Psoas muscle (tissue), 8 donors: Measurements from ENCODE around the gene PPP1R2. TPM values are rescaled to one million over a fixed set of nuclear protein-coding genes. Genes with fewer than 3 reads are reported as not detected.
"Not testable (repeated sequence)": the region's sequence is repeated elsewhere in the genome, so short reads cannot be mapped to it uniquely, and the experiment has no call there.

Source experiments
- ATAC-seq, 4 donors: fragments of 200-7000 bp; cut with Tn5 transposase; one replicate each; pipeline ENCODE4 v1.9.1; 2020; ENCODE audit warnings: moderate library complexity in 3 of 4, mild to moderate bottlenecking in 2 of 4
- DNase-seq, 2 donors: peaks; one replicate each; pipeline ENCODE4 v3.0.0-alpha.2; 2020
- H3K27ac ChIP-seq: fragments of 200-600 bp; one replicate; pipeline ENCODE4 v1.8.0; 2022
- H3K27me3 ChIP-seq, 3 donors: fragments of 200-600 bp in 1 of 3; one replicate each; pipeline versions ENCODE4 v1.6.1 to v1.8.0; 2013 to 2022; ENCODE audit warnings: low read length in 2 of 3, mild to moderate bottlenecking in 2 of 3, moderate library complexity in 1 of 3; ENCODE audit not compliant: insufficient read depth in 3 of 3
- H3K36me3 ChIP-seq, 2 donors: fragments of 200-600 bp in 1 of 2; one replicate each; pipeline versions ENCODE4 v1.6.1 to v1.8.0; 2013 to 2022; ENCODE audit warnings: low read depth in 1 of 2, mild to moderate bottlenecking in 1 of 2, moderate library complexity in 1 of 2; ENCODE audit not compliant: insufficient read depth in 1 of 2
- H3K4me1 ChIP-seq: fragments of 200-600 bp; one replicate; pipeline ENCODE4 v1.8.0; 2022
- H3K4me3 ChIP-seq: fragments of 200-600 bp; one replicate; pipeline ENCODE4 v1.8.0; 2022; ENCODE audit warnings: mild to moderate bottlenecking
- H3K9me3 ChIP-seq: fragments of 200-600 bp; one replicate; pipeline ENCODE4 v1.8.0; 2022
- WGBS, 3 donors: extraction: QIAGEN DNeasy Blood & Tissue Kit; methylation state at CpG; one replicate each; pipeline versions ENCODE4 v1.1.6 to v1.1.7; 2013; 5-methylcytosine and 5-hydroxymethylcytosine counted together
- intact Hi-C, 2 donors: fragments of 100-400 bp; cut with DNase I; formaldehyde crosslinking; loops; one replicate each; pipeline versions ENCODE4 v1.11.0 to v1.14.2; 2022
- polyA plus RNA-seq, 3 donors: library from polyadenylated mRNA; stranded (reverse); fragments of 200-250 nt; gene quantifications; one replicate each; pipeline ENCODE4 v1.2.3, GENCODE V29; 2013
- total RNA-seq, 4 donors: library from RNA; stranded (reverse); fragmentation: NEBNext Ultra II Directional in 2 of 4; extraction: Animal tissue kit (Norgen Biotek cat#: 25700) in 2 of 4; gene quantifications; one replicate each; pipeline versions ENCODE4 v1.2.1 to v1.2.4, GENCODE V29; 2021 to 2023
- TF ChIP-seq, protein P1 (sequence below): fragments of 200-600 bp; IDR thresholded peaks from one replicate; pipeline ENCODE4 v1.8.0; 2022; ENCODE audit warnings: antibody characterized with exemption
- donor health status: healthy with polysubstance abuse.
- donor health status: DM: no; HTN: no; CAD: no; lungs with moderate emphysema.
- donor health status: Bipolar disorder and iron deficiency.
- donor health status: healthy.
- donor health status: DM: yes; HTN: yes; CAD: no.
- donor health status: DM: no; HTN: no; CAD: no.
- donor health status: DM: no; HTN: no; CAD: no.
- donor health status: DM: yes; HTN: yes; CAD: no.

PPP1R2 gene
- total and polyA plus RNA-seq, 7 donors, result 45.0 to 152 (median 81.9) TPM

DNA sequence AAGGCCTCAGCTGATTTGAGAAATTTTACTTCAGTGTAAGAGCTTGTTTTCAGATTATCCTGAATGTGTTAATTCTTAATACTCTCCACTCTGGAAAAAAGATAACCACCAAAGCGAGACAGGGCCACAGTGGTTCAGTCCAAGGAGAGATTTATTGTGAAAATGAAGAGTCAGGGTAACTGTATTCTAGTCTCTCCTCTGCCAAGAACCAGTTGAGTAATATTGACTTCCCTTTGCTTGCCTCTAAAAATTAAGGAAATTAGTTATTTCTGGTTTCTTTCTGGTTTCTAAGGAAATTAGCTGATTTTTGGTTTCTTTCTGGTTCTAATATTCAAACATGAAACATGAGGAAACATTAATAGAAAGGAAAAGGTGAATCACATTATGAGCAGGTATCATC, 34.9 kb downstream of the PPP1R2 start:
- ATAC-seq, result peak in 1 of 4 donors; percentile 47

DNA sequence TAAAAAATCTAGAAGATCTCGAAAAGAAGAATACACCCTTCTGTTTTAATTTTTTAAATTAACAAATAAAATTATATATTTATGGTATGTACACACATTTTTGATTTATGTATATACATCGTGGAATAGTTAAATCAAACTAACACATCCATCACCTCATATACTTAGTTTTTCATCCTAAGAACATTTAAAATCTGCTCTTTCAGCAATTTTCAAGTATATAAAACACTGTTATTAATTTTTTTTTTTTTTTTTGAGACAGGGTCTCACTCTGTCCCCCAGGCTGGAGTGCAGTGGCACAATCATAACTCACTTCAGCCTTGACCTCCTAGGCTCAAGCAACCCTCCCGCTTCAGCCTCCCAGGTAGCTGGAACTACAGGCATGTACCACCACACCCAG, 67.5 kb downstream of the PPP1R2 start:
- no peak for DNase-seq
- H3K9me3 ChIP-seq, result no peaks in the 10 kb centered on the region
- no peaks in the 10 kb centered on the region for H3K27me3 ChIP-seq
- no peak overlapping the region for H3K4me3 ChIP-seq
- WGBS, 3 donors, result 89 to 92% (median 92%) methylated on average over 3 of the region's 3 CpGs
- no peaks in the 10 kb centered on the region for H3K4me1 ChIP-seq
- ATAC-seq, result no peak
- H3K27ac ChIP-seq, result no peak overlapping the region
- intact Hi-C loops, result no loop called here
- no peaks in the 10 kb centered on the region for H3K36me3 ChIP-seq
- TF ChIP-seq, protein P1, sequence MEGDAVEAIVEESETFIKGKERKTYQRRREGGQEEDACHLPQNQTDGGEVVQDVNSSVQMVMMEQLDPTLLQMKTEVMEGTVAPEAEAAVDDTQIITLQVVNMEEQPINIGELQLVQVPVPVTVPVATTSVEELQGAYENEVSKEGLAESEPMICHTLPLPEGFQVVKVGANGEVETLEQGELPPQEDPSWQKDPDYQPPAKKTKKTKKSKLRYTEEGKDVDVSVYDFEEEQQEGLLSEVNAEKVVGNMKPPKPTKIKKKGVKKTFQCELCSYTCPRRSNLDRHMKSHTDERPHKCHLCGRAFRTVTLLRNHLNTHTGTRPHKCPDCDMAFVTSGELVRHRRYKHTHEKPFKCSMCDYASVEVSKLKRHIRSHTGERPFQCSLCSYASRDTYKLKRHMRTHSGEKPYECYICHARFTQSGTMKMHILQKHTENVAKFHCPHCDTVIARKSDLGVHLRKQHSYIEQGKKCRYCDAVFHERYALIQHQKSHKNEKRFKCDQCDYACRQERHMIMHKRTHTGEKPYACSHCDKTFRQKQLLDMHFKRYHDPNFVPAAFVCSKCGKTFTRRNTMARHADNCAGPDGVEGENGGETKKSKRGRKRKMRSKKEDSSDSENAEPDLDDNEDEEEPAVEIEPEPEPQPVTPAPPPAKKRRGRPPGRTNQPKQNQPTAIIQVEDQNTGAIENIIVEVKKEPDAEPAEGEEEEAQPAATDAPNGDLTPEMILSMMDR, result no peak

More for the DNA sequence above, 34.9 kb downstream of the PPP1R2 start:
- WGBS, 3 donors, result 78 to 85% (median 84%) methylated on average over 1 of the region's 1 CpG
- Histone ChIP-seq H3K4me3 (no peak overlapping the region), H3K27me3 (no peaks in the 10 kb centered on the region), H3K4me1 (no peaks in the 10 kb centered on the region), H3K27ac (no peak overlapping the region), H3K36me3 (peaks cover 0 to 19% of the 10 kb centered on the region in 2 donors), H3K9me3 (no peaks in the 10 kb centered on the region)
- TF ChIP-seq, protein P1, result no peak
- intact Hi-C loops, result no loop called here
- DNase-seq, result no peak

DNA sequence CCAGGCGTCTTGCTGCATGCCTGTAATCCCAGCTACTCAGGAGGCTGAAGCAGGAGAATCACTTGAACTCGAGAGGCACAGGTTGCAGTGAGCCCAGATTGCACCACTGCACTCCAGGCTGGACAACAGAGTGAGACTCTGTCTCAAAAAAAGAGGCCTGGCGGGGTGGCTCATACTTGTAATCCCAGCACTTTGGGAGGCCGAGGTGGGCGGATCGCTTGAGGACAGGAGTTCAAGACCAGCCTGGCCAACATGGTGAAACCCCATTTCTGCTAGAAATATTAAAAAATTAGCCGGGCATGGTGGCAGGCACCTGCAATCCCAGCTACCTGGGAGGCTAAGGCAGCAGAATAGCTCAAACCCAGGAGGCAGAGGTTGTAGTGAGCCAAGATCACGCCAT, 68.0 kb downstream of the PPP1R2 start:
- ATAC-seq, DNase-seq, H3K27ac ChIP-seq, H3K4me1 ChIP-seq, H3K36me3 ChIP-seq, intact Hi-C loops, H3K4me3 ChIP-seq, H3K9me3 ChIP-seq, H3K27me3 ChIP-seq: not testable (repeated sequence)
- WGBS, 3 donors, result 78 to 90% (median 87%) methylated on average over 8 of the region's 8 CpGs

DNA sequence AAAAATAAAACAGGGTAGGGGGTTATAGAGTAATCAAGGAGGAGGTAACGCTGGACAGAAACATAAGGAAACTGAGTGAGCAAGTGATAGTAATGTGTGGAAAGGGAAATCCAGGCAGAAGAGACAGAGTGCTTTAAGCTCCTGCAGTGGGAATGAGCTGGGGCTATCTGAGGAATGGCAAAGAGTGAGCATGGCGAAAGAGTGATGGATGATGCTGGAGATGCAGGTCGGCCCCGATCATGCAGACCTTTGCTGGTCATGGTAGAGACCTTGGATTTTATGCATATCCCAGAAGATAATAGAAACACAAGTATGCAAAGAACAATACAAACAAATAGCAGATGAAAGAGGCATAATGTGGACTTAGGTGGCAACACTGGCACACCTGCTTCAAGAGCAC, 74.3 kb downstream of the PPP1R2 start:
- Histone ChIP-seq H3K27ac (no peak overlapping the region), H3K36me3 (no peaks in the 10 kb centered on the region), H3K9me3 (no peaks in the 10 kb centered on the region), H3K4me3 (no peak overlapping the region), H3K27me3 (no peaks in the 10 kb centered on the region), H3K4me1 (no peaks in the 10 kb centered on the region)
- DNase-seq, result no peak
- intact Hi-C loops, result no loop called here
- WGBS, 3 donors, result 88 to 94% (median 92%) methylated on average over 4 of the region's 4 CpGs
- TF ChIP-seq, protein P1, result no peak
- ATAC-seq, result no peak

- no peak for DNase-seq
- Histone ChIP-seq H3K36me3 (no peaks in the 10 kb centered on the region), H3K4me1 (no peaks in the 10 kb centered on the region), H3K4me3 (no peak overlapping the region), H3K27ac (no peak overlapping the region), H3K27me3 (no peaks in the 10 kb centered on the region), H3K9me3 (no peaks in the 10 kb centered on the region)
- no peak for ATAC-seq
- TF ChIP-seq, protein P1, result no peak
- intact Hi-C loops, result no loop called here
- 64 to 71% (median 67%) methylated on average over 4 of the region's 4 CpGs for WGBS, 3 donors
These were observed 74.7 kb downstream of the PPP1R2 start for GRCh38 chr3:195468391-195468776.
